Left lung (tissue), 10 donors: ENCODE measurements around the gene HSPA4L. TPM values are rescaled to one million over a fixed set of nuclear protein-coding genes. Genes with fewer than 3 reads are reported as not detected.

Experiments used
- ATAC-seq: fragments of 200-7000 bp; cut with Tn5 transposase; one replicate; pipeline ENCODE4 v1.9.1; 2020; ENCODE audit warnings: moderate library complexity
- DNase-seq, 4 donors: peaks; one replicate each; pipeline ENCODE4 v3.0.0-alpha.2; 2013 to 2020
- H3K27ac ChIP-seq, 2 donors: fragments of 200-600 bp; sonication (generic) in 1 of 2; one replicate each; pipeline versions ENCODE4 v1.5.0 to v1.8.0; 2020 to 2021
- H3K27me3 ChIP-seq, 2 donors: fragments of 200-600 bp; sonication (generic) in 1 of 2; one replicate each; pipeline versions ENCODE4 v1.5.0 to v1.8.0; 2020 to 2021
- H3K36me3 ChIP-seq, 2 donors: fragments of 200-600 bp; sonication (generic) in 1 of 2; one replicate each; pipeline versions ENCODE4 v1.5.0 to v1.8.0; 2020 to 2021
- H3K4me1 ChIP-seq, 2 donors: fragments of 200-600 bp; one replicate each; pipeline ENCODE4 v1.8.0; 2021
- H3K4me3 ChIP-seq, 2 donors: fragments of 200-600 bp; sonication (generic) in 1 of 2; one replicate each; pipeline versions ENCODE4 v1.5.0 to v1.8.0; 2020 to 2021; ENCODE audit warnings: mild to moderate bottlenecking in 1 of 2
- H3K9me3 ChIP-seq, 2 donors: fragments of 200-600 bp; sonication (generic) in 1 of 2; one replicate each; pipeline versions ENCODE4 v1.5.0 to v1.8.0; 2020 to 2021
- CTCF ChIP-seq, 2 donors: fragments of 200-600 bp; sonication (generic) in 1 of 2; IDR thresholded peaks; one replicate each; pipeline versions ENCODE4 v1.5.0 to v1.8.0; 2021; ENCODE audit warnings: antibody characterized with exemption in 2 of 2
- intact Hi-C, 2 donors: fragments of 100-400 bp; cut with DNase I; formaldehyde crosslinking; loops; one replicate each; pipeline versions ENCODE4 v1.11.2 to v1.14.2; 2022
- polyA plus RNA-seq, 6 donors: library from polyadenylated mRNA; unstranded; fragments of 120-200 nt; gene quantifications; one replicate each; pipeline ENCODE4 v1.2.1, GENCODE V29; 2013; ENCODE audit not compliant: insufficient read length in 6 of 6
- total RNA-seq, 2 donors: library from RNA; stranded (reverse); fragmentation: NEBNext Ultra II Directional; extraction: Animal tissue kit (Norgen Biotek cat#: 25700); gene quantifications; one replicate each; pipeline ENCODE4 v1.2.1, GENCODE V29; 2021
- donor health status: DM: no; HTN: yes; CAD: no.
- donor health status: DM: no; HTN: no; CAD: no.

The HSPA4L gene
- total and polyA plus RNA-seq, 8 donors = 6.1 to 201 (median 8.0) TPM

GRCh38 chr4:127783026-127783769 lies 1.1 kb downstream of the HSPA4L start:
- peak; percentile 57 for ATAC-seq
- Histone ChIP-seq H3K27ac (peak overlapping the region; percentile 31 to 70), H3K4me3 (peak overlapping the region; percentile 58 to 62), H3K4me1 (peaks cover 0 to 16% of the 10 kb centered on the region in 2 donors), H3K27me3 (peaks cover 0 to 37% of the 10 kb centered on the region in 2 donors), H3K9me3 (no peaks in the 10 kb centered on the region), H3K36me3 (no peaks in the 10 kb centered on the region)
- intact Hi-C loops = no loop called here
- peak in 3 of 4 donors; percentile 66 to 86 (median 76) for DNase-seq
- no peak for TF ChIP-seq CTCF (IDR thresholded peaks at IDR 0.05)

- ATAC-seq (no peak), DNase-seq (no peak)
- Histone ChIP-seq H3K4me3 (no peak overlapping the region), H3K27me3 (peaks cover 0 to 33% of the 10 kb centered on the region in 2 donors), H3K36me3 (no peaks in the 10 kb centered on the region), H3K27ac (no peak overlapping the region), H3K9me3 (no peaks in the 10 kb centered on the region), H3K4me1 (peaks cover 0 to 16% of the 10 kb centered on the region in 2 donors)
- intact Hi-C loops = no loop called here
- no peak for TF ChIP-seq CTCF (IDR thresholded peaks at IDR 0.05)
Measured at GRCh38 chr4:127783955-127784770, 2.0 kb downstream of the HSPA4L start.

GRCh38 chr4:127788517-127788916 lies 6.4 kb downstream of the HSPA4L start:
- no peak for ATAC-seq
- no peak overlapping the region for H3K4me3 ChIP-seq
- H3K27ac ChIP-seq = no peak overlapping the region
- H3K36me3 ChIP-seq = no peaks in the 10 kb centered on the region
- intact Hi-C loops = no loop called here
- peaks cover 0 to under 1% of the 10 kb centered on the region in 2 donors for H3K4me1 ChIP-seq
- DNase-seq = no peak
- no peaks in the 10 kb centered on the region for H3K27me3 ChIP-seq
- TF ChIP-seq CTCF (IDR thresholded peaks at IDR 0.05) = no peak
- H3K9me3 ChIP-seq = no peaks in the 10 kb centered on the region

GRCh38 chr4:127791391-127791790 lies 9.3 kb downstream of the HSPA4L start:
- no peak for TF ChIP-seq CTCF (IDR thresholded peaks at IDR 0.05)
- Histone ChIP-seq H3K36me3 (no peaks in the 10 kb centered on the region), H3K27ac (no peak overlapping the region), H3K4me1 (no peaks in the 10 kb centered on the region), H3K27me3 (no peaks in the 10 kb centered on the region), H3K9me3 (no peaks in the 10 kb centered on the region), H3K4me3 (no peak overlapping the region)
- ATAC-seq (no peak), DNase-seq (no peak)
- intact Hi-C loops = no loop called here

GRCh38 chr4:127793528-127793927 lies 11.4 kb downstream of the HSPA4L start:
- no peak for ATAC-seq
- Histone ChIP-seq H3K27me3 (no peaks in the 10 kb centered on the region), H3K27ac (no peak overlapping the region), H3K9me3 (no peaks in the 10 kb centered on the region), H3K4me3 (no peak overlapping the region), H3K36me3 (no peaks in the 10 kb centered on the region), H3K4me1 (no peaks in the 10 kb centered on the region)
- intact Hi-C loops = no loop called here
- no peak for TF ChIP-seq CTCF (IDR thresholded peaks at IDR 0.05)
- no peak for DNase-seq
